IMR-90 (cell line): ENCODE measurements around the gene WDR11.

Source experiments
- BHLHE40 ChIP-seq: fragments of 150-350 bp; IDR thresholded peaks from 2 replicates; pipeline ENCODE4 v1.6.1; 2016; ENCODE audit warnings: mild to moderate bottlenecking, low read depth, low read length
- CTCF ChIP-seq: conservative IDR thresholded peaks from 2 replicates; pipeline ENCODE4 v1.5.1; 2012; ENCODE audit warnings: mild to moderate bottlenecking, low read depth, low read length, improper control_type of control experiment
- FOS ChIP-seq: fragments of 150-350 bp; IDR thresholded peaks from 2 replicates; pipeline ENCODE4 v1.6.1; 2016; ENCODE audit warnings: low read depth, low read length
- MAFK ChIP-seq: IDR thresholded peaks from 2 replicates; pipeline ENCODE4 v1.6.1; 2012; ENCODE audit warnings: low read depth, low read length, improper control_type of control experiment
- POLR2A ChIP-seq: IDR thresholded peaks from 2 replicates; pipeline ENCODE4 v1.6.1; 2012; ENCODE audit warnings: mild to moderate bottlenecking, low read depth, low read length
- SMC3 ChIP-seq: fragments of 150-350 bp; IDR thresholded peaks from 2 replicates; pipeline ENCODE4 v1.6.1; 2016; ENCODE audit warnings: low read depth, mild to moderate bottlenecking, antibody characterized with exemption, low read length, moderate library complexity

- TF ChIP-seq CTCF (no peak), POLR2A (no peak), BHLHE40 (no peak), FOS (no peak), MAFK (no peak), SMC3 (no peak)
Measured at GRCh38 chr10:120819366-120819765, 31.8 kb upstream of the WDR11 start.
